ENCODE data around the gene LMO1. TPM values are rescaled to one million over a fixed set of nuclear protein-coding genes. Genes with fewer than 3 reads are reported as not detected.

Gene LMO1
- total and polyA plus RNA-seq, 9 of the 15 experiments (the other 6 are each of a cell fraction or from before 2014, with no cell fraction given), result not detected

GRCh38 chr11:8224161-8224591, 39.5 kb downstream of the LMO1 start (continued):
- no peak for TF ChIP-seq ZNF511 (CRISPR knock-in tag; IDR thresholded peaks at IDR 0.05)
- TF ChIP-seq TAF15 (IDR thresholded peaks at IDR 0.05; ENCODE audit: low read depth, low read length), result no peak
- TF ChIP-seq FOSL1 (tag; conservative IDR thresholded peaks at IDR 0.05), result no peak
- TF ChIP-seq KAT8 (IDR thresholded peaks at IDR 0.05; ENCODE audit: low read depth), result no peak
- no peak for TF ChIP-seq TRIM24 (IDR thresholded peaks at IDR 0.05)
- no peak for TF ChIP-seq ZNF324 (CRISPR knock-in tag; IDR thresholded peaks at IDR 0.05)
- no peak for TF ChIP-seq ZNF347 (CRISPR knock-in tag; IDR thresholded peaks at IDR 0.05; ENCODE audit: low read depth)

DNA sequence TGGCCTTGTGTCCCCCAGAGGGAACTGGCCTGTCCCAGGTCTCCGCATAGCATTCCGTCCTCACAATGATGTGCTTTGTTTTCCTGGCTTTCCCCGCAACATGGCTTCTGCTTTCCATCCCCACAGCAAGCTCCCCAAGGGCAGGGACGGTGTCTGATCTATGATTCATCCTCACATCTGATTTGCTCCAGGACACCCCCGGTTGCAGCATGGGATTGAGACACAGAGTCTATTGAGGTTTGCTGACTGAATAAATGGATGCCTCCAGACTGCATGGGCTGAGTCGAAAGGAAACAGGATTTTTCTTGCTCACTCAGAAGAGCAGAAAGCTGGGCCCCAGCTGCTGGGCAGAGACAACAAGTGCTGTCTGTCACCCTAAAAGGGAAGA, 40.2 kb downstream of the LMO1 start:
- BruUV-seq (replicated peaks), result no TSS peak
- Histone ChIP-seq H3K4me3 (no peak overlapping the region), H3K4me2 (ENCODE audit: insufficient read depth, low read length) (no peak overlapping the region), H3K79me2 (ENCODE audit: control insufficient read depth, insufficient read depth, low read length) (no peaks in the 10 kb centered on the region), H3K9ac (ENCODE audit: insufficient read depth in 1 of 2, low read depth in 2 of 2, low read length in 2 of 2) (no peak overlapping the region), H3K9me3 (replicated peaks; ENCODE audit: control insufficient read depth, insufficient read depth, low read depth, low read length) (no peaks in the 10 kb centered on the region), H3K27ac (ENCODE audit: extremely low read depth, low read depth, low read length) (no peak overlapping the region), H3K36me3 (ENCODE audit: control insufficient read depth, insufficient read depth, low read length) (no peaks in the 10 kb centered on the region), H3K27me3 (ENCODE audit: control insufficient read depth in 2 of 2, insufficient read depth in 2 of 2, low read length in 2 of 2) (peaks cover 8 to 61% of the 10 kb centered on the region in 2 experiments; a peak in 4 of 5 replicates), H4K20me1 (replicated peaks; ENCODE audit: control insufficient read depth, insufficient read depth, low read length) (0 out of 2 replicates have a peak, but pooled peaks cover 14% of the 10 kb centered on the region), H3K4me1 (replicated peaks in 1 of 2; ENCODE audit: control insufficient read depth in 2 of 2, insufficient read depth in 2 of 2, low read length in 2 of 2) (no peaks in the 10 kb centered on the region; a peak in 2 of 5 replicates), H2AFZ (ENCODE audit: low read depth, low read length) (no peak overlapping the region), H3K9me1 (ENCODE audit: control insufficient read depth, insufficient read depth, low read length) (no peaks in the 10 kb centered on the region)
- ChIA-PET CTCF (ENCODE audit: low intra/inter-chr PET ratio) (no interaction called here), POLR2A (interaction anchor here (1.1 kb wide), 1 partner anchor 27 kb away, joined by 3 read pairs; no protein-coding TSS in a partner anchor)
- intact Hi-C loops (cut with micrococcal nuclease) (loop anchor here (5.0 kb wide), 1 partner anchor 724 kb away; no protein-coding TSS in a partner anchor), in situ Hi-C loops (cut with MboI) (loop anchor here (10.0 kb wide), 1 partner anchor 341 kb away; no protein-coding TSS in a partner anchor)
- WGBS (ENCODE audit: insufficient coverage, low coverage, missing lambda C conversion rate), result 2% methylated on average over 6 of the region's 6 CpGs
- DNase-seq (ENCODE audit: extremely low read depth in 1 of 4, low spot score in 3 of 4), result no peak
- ATAC-seq, result no peak
- no peak for FAIRE-seq
- TF ChIP-seq SNIP1 (IDR thresholded peaks at IDR 0.05; ENCODE audit: low read depth), result no peak
- TF ChIP-seq SOX6 (IDR thresholded peaks at IDR 0.05), result no peak
